Endothelial cell (in vitro differentiated cells): ENCODE measurements around the gene MIEN1. TPM values are rescaled to one million over a fixed set of nuclear protein-coding genes. Genes with fewer than 3 reads are reported as not detected.
"Not testable (repeated sequence)": the region's sequence is repeated elsewhere in the genome, so short reads cannot be mapped to it uniquely, and the experiment has no call there.

Experiments
- DNase-seq: peaks from one replicate; pipeline ENCODE4 v3.0.0; 2021; ENCODE audit warnings: low spot score
- H3K27ac Mint-ChIP-seq: one replicate; pipeline ENCODE4 v1.8.0; 2021; ENCODE audit warnings: mixed read lengths, inconsistent platforms; ENCODE audit not compliant: unreplicated experiment
- H3K27me3 Mint-ChIP-seq: one replicate; pipeline ENCODE4 v1.8.0; 2021; ENCODE audit warnings: mild to moderate bottlenecking, moderate library complexity, mixed read lengths, inconsistent platforms; ENCODE audit not compliant: unreplicated experiment
- H3K36me3 Mint-ChIP-seq: one replicate; pipeline ENCODE4 v1.8.0; 2021; ENCODE audit warnings: mild to moderate bottlenecking, low read depth, mixed read lengths, inconsistent platforms; ENCODE audit not compliant: unreplicated experiment
- H3K4me1 Mint-ChIP-seq: one replicate; pipeline ENCODE4 v1.8.0; 2021; ENCODE audit warnings: mild to moderate bottlenecking, mixed read lengths, inconsistent platforms; ENCODE audit not compliant: unreplicated experiment
- H3K4me3 Mint-ChIP-seq: one replicate; pipeline ENCODE4 v1.8.0; 2021; ENCODE audit warnings: mild to moderate bottlenecking, mixed read lengths, inconsistent platforms; ENCODE audit not compliant: unreplicated experiment
- H3K9me3 Mint-ChIP-seq: one replicate; pipeline ENCODE4 v1.8.0; 2021; ENCODE audit warnings: mixed read lengths, inconsistent platforms; ENCODE audit not compliant: unreplicated experiment
- CTCF ChIP-seq: fragments of 200-600 bp; sonication (generic); IDR thresholded peaks from one replicate; pipeline ENCODE4 v1.5.0; 2021; ENCODE audit warnings: antibody characterized with exemption; ENCODE audit not compliant: unreplicated experiment
- total RNA-seq: library from RNA; stranded (reverse); fragmentation: NEBNext Ultra II Directional; extraction: Animal tissue kit (Norgen Biotek cat#: 25700); gene quantifications from one replicate; pipeline ENCODE4 v1.2.1, GENCODE V29; 2021; ENCODE audit not compliant: unreplicated experiment

MIEN1 gene
- total RNA-seq, 1 donor from 2014 or later: 15.5 TPM

GRCh38 chr17:39765766-39766165 lies 35.4 kb upstream of the MIEN1 start:
- Mint-ChIP-seq H3K4me1 (no peaks in the 10 kb centered on the region), H3K27me3 (peaks cover 2% of the 10 kb centered on the region), H3K36me3 (no peaks in the 10 kb centered on the region), H3K9me3 (no peaks in the 10 kb centered on the region), H3K27ac (no peak overlapping the region), H3K4me3 (no peak overlapping the region)
- no peak for TF ChIP-seq CTCF
- DNase-seq: no peak

GRCh38 chr17:39765175-39765574 lies 34.8 kb upstream of the MIEN1 start:
- no peaks in the 10 kb centered on the region for H3K36me3 Mint-ChIP-seq
- H3K9me3 Mint-ChIP-seq: no peaks in the 10 kb centered on the region
- H3K4me3 Mint-ChIP-seq: no peak overlapping the region
- no peak for TF ChIP-seq CTCF
- no peaks in the 10 kb centered on the region for H3K4me1 Mint-ChIP-seq
- H3K27ac Mint-ChIP-seq: no peak overlapping the region
- peaks cover 2% of the 10 kb centered on the region for H3K27me3 Mint-ChIP-seq
- no peak for DNase-seq

GRCh38 chr17:39764171-39764570 lies 33.8 kb upstream of the MIEN1 start:
- not testable (repeated sequence) for H3K36me3 Mint-ChIP-seq, H3K4me3 Mint-ChIP-seq, H3K27ac Mint-ChIP-seq, H3K4me1 Mint-ChIP-seq, H3K9me3 Mint-ChIP-seq, DNase-seq, H3K27me3 Mint-ChIP-seq

- no peak for TF ChIP-seq CTCF
- H3K9me3 Mint-ChIP-seq: no peaks in the 10 kb centered on the region
- no peak overlapping the region for H3K27ac Mint-ChIP-seq
- H3K4me3 Mint-ChIP-seq: no peak overlapping the region
- peaks cover 2% of the 10 kb centered on the region for H3K27me3 Mint-ChIP-seq
- H3K4me1 Mint-ChIP-seq: no peaks in the 10 kb centered on the region
- H3K36me3 Mint-ChIP-seq: no peaks in the 10 kb centered on the region
- DNase-seq: no peak
These were observed 32.9 kb upstream of the MIEN1 start for GRCh38 chr17:39763051-39763820.

- Mint-ChIP-seq H3K4me1 (no peaks in the 10 kb centered on the region), H3K27me3 (no peaks in the 10 kb centered on the region), H3K4me3 (no peak overlapping the region), H3K9me3 (no peaks in the 10 kb centered on the region), H3K36me3 (no peaks in the 10 kb centered on the region), H3K27ac (no peak overlapping the region)
- TF ChIP-seq CTCF: no peak
- DNase-seq: no peak
These were observed 31.6 kb upstream of the MIEN1 start for GRCh38 chr17:39761861-39762496.
